GM18870 (cell line): Measurements from ENCODE around the gene HOXB6.
A peak's percentile ranks its signal among the peaks of the same experiment; 100 is the strongest.

ENCODE experiments used
- ATAC-seq: cut with Tn5 transposase; IDR thresholded peaks from one replicate; pipeline ENCODE4 v1.9.1; 2021; ENCODE audit warnings: moderate library complexity; ENCODE audit not compliant: unreplicated experiment

The HOXB6 gene

DNA sequence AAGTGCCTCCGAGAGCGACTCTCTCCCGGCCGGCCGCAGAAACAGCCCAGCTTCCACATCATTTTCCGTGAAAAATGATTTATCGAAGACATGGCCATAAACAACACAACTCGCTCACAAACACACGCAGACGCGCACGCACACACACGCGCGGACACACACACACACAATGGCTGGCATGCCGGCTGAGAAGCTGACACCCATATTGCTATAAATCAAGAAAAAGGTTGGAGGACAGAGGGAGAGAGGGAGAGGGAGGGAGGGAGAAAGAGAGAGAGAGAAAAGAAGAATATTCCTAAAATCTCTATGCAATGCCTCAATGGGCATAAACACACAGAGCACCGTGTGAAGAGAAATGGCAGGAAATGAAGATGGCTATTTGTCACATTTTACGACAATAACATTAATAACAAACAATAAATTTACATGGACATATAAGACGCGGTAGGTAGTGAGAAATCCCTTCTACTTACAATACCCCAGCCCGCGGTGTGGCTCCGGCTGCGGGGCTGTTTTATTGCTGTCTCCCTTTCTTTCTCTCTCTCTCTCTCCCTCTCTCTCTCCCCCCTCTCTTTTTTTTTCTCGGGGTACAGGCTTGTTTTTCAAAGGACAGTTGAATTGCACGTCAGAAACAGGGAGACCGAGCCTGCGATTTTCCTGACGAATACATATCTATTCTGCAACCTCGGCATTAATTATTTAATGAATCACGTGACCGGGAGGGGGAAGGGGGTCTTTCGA is 36.1 kb downstream of the HOXB6 start:
- no peak for ATAC-seq

DNA sequence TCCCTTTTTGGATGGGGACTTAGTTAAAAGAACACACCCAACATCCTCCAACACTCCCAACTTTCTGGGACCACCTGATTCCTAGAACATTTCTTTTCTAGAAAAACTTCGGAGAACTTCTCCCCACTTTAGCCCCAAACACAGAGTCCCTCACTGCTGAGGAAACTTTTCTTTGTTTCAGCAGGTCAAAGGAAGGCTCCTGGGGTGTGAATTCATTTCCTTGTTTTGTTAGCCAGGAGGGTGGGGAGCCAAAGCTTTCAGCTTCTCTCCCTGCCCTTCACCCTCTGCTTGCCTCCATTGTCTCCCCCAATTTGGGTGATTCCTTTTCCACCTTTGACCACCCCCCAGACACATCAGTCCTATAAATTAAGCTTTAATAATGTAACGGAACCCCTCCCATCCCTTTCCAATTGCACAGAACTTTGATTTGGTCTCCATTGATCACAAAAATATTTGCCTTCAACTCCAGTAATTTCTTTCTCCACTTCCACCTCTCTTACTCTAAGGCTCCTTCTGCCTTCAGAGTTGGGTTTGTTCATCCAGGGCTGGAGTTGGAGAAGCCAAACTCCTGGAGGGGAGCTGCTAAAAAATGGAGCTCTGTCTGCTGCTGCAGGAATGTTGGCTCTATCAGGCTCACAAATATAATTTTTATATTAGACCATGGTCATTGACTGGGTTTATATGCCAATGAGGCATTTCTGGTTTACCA is 37.0 kb downstream of the HOXB6 start:
- ATAC-seq = no peak

DNA sequence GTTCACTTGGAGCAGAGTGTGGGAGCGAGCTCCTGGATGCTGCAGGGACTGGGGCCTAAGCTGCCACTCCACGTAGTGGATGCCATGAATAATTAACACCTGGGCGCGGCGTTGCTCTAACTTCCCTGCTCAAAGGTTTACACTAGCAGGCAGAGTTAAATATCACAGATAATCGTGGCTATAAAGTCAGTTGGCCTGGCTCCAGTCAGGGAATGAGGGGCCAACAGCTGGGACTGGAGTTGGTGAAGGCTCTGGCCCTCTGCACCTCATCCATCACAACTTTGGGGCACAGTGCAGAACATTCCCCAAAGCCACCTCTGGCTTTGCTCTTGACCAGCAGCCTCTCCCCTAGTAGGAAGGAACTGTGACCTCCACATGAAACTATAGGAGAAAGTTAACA is 37.6 kb downstream of the HOXB6 start:
- no peak for ATAC-seq

DNA sequence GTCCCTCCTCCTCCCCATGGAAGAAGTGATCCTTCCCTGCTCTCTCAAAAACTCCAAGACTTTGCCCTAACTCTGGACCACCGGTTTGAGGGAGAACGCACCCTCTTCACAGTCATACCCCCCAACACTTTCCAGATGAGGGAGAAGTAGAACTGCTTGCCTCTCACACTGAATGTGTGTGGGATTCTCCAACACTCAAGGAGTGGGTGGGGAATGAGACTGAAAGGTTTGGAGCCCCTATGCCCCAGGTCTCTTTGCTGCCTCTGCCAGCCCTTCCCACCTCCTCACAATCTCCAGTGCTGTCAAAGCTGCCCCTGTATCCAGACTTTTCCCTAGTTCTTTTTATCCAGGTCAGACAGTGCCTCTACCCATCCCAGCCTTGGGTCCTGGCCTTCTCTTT is 38.1 kb downstream of the HOXB6 start:
- no peak for ATAC-seq

DNA sequence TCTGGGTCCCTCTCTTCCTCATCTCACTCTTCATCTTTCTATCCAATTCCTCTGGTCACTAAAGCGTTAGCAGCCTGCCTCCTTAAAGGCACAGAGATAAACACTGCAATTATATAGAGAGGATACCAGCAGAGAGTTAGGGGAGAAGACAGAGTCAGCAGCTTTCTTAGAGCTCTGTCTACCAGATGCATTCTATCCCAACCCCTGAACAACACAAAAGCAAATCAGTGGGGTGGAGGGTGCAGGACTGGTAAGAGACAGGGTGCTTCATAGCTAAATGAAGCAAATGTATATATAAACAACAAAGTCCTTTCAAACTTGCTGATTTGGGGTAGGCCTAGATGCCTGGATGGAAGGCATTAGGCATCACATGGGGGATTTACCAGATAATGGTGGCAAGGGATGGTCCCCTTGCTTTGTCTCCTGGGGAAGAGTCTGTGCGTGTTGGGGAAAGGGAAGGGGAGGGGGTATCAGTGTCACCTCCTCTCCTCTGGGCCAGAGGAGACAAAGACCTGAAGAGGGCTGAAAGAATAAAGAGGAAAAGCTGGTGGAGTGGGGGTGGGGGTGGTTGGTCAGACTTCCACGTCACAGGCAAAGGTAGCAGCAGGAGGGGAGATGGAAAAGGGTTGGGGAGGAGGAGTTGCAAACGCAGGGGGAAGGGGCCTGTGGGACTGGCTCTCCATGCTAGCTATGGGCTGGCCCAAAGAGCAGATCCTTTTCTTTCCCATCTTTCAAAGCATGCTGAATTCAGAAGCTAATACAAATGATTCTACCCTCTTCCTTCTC is 38.7 kb downstream of the HOXB6 start:
- no peak for ATAC-seq

DNA sequence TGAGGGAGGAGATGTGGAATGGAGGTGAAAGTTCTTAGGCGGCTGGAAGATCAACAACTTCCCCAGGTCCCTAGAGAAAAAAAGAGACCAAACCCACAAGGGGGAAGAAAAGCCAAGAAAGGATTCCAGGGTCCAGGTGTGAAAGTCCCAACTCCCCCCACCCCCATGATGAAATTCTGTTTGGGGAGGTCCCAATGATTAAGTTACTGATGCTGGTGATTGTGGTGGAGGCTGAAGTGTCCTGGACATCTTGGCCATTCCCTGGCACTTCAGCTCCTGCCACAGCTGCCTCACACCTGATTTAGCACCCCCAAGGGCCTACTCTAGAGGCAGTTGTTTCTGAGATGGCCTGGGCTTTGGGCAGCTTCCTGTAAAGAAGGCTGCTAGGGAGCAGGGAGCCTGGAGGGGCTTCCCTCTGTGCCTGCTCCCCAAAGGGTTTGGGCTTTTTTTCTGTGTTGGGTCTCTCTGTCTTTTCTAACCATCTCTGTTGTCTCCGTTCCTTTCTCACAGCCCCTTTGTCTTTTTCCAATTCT is 39.7 kb downstream of the HOXB6 start:
- no peak for ATAC-seq

DNA sequence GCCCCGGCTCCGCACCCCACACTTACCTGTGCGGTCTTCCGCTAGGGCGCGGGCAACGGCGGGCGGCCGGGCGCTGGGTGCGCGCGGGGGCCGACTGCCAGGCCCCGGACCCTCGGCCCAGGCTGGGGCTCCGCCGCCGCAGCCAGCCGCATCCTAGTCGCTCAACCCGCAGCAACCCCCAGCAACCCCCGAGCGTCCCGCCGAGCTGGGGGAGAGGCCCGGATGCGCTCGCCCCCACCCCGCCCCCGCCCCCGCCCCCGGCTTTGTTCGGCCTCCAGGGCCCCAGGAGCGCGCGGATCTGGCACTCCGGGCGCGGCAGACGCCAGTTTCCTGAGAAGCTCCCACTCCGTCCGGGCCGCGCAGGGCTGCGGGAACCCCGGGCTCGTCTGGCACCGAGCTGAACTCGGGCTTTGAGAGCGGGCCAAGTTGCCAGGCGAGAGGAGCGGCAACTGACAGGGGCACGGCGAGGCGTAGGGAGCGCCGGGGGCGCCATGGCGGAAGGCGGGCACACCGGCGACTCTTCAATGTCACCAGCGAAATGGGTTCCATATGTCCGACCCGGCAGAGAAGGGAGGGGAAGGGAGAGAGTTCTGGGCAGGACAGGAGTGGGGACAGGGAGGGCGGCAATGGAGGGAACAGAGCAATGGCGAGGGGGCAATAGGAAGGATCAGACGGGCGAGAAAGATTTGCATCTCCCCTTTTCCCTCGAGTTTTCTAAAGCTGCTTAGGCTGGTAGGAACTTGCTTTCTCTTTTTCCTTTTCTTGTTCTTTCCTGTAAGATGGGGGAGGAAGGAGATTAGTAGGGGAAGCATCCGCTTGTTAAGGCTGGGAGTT is 40.4 kb downstream of the HOXB6 start:
- ATAC-seq = no peak

DNA sequence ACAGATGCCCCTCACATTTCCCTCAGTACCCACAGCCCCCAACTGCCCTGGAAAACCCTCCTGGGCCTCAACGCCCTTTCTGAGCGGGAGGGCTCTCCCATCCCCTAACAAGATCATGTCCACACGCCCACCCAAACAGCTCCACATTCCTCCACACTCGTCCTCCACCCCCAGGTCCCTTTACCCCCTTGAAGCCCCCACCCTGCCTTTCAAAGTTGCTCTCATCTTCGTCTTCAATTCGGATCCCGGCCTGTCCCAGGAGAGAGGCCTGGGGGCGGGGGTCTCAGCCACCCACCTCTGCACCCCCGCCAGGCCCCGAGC is 41.0 kb downstream of the HOXB6 start:
- ATAC-seq = no peak

DNA sequence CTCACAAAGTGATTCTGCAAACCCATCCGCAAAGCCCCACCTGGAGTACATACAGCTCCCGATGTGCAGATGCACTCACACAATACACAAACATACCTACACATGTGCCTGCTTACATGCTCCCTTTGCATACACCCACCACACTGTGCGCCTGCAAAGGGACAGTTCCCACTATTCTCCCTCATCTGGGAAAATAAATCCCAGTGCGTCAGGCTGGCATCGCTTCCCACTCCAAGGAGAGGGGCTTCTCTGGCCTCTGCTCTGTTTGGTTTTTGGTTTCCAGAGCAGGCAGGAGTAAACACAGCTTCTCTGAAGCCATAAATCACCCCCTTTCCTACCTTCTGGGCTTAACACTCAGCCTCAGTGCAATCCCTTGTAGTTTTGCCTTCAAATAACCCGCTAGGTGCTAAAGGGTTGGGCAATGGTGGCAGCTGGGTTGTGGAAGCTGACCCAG is 41.4 kb downstream of the HOXB6 start:
- ATAC-seq = no peak

DNA sequence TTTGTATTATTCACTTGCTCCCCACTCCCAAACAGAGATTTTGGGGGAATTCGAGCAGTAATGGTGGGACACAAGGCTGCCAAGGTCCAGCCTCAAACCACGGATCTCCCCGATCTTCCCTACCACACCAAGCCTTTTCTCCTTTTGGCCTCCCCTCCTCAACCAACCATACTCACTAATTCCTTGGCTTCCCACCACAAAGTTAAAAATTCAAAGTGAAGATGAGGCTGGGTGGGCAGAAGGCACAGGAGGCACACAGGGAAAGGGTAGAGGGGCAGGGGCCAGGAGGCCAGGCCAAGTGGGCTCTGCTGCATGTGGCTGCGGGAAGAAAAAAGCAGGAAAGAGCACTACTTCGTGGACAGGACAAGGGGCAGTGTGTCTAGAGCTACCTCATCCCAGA is 41.9 kb downstream of the HOXB6 start:
- no peak for ATAC-seq

DNA sequence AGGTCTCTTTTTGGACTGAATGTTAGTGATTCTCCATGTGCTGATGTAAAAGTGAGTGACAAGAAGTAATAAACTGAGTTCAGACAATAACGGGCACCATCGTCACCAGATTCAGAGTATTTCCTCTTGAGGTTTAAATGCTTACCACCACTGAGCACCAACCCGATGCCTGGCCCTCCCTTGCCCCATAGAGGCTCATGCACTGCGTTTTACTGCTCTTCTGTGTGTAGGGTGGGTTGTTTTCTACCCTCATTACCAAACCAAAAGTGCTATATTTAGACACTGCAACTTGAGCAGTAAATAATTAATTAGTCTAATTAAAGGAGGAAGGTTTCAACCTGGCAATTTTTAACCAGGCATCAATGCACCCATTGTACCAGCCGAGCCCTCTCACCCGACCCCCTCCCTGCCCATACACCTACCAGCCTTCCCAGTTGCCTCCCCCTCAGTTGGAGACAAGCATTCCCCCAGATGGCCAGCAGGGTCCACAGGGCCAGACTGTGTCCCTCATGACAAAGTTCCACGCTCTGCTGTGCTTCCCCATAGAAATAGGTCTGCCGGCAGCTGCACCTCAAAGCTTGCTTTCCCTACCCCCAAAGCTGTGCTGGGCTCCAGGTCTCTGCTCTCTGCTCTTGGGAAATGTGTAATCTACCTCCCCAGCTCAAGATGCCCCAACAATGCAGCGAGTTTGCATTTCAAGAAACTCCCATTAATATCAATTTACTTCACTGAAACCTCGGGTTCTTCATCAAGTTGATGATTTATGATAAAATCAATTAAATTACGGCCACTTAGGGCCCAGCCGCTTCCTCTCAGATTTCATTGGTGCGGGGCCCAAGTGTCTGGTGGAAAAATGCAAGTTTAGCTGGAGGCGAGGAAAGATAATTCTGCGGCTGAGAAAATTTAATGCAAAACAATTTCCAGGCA is 42.6 kb downstream of the HOXB6 start:
- peak; percentile 57 for ATAC-seq

DNA sequence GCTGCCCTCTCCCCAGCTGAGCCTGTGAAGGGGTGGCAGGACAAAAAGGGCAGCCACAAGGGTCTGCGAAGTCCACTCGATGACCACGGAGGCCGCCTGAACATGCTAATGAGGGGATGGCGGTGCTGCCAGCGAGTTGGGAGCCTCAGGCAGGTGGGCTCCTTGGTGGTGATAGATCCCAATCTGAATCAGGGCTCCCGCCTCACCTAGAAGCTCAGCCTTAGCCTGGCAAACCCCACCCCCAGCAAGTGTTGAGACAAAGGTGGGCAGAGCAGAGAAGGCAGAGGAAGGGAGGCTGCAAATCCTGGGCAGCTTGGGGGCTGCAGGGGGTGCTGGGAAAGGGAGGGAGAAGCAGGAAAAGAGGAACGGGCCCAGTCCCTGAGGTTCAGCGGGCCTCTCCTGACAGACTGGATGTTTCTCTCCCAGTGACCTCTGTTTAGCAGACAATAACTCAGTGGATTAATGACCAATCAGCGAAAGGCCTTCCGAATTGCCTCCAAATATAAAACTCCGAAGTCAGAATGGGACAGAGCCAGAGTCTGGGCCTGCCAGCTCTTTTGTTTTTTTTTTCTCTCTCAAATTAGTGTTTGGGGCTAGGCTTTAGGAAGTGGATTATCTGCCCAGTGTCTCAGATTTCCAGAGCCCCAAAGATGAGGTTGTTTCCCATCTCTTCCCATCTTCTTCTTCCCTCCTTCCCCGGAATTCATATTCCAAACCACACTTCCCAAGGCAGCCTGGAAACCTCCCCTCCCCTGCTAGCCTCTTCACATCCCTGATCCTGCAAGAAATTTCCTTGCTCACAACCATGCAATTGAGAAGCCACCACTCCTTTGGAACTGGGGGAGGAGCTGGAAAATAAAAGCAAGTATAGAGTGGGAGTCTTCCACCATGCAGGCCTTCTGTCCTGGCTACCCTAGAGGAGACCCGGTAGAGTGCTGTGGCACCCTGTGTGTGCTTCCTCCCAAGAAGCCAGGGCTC is 44.7 kb downstream of the HOXB6 start:
- ATAC-seq = no peak

DNA sequence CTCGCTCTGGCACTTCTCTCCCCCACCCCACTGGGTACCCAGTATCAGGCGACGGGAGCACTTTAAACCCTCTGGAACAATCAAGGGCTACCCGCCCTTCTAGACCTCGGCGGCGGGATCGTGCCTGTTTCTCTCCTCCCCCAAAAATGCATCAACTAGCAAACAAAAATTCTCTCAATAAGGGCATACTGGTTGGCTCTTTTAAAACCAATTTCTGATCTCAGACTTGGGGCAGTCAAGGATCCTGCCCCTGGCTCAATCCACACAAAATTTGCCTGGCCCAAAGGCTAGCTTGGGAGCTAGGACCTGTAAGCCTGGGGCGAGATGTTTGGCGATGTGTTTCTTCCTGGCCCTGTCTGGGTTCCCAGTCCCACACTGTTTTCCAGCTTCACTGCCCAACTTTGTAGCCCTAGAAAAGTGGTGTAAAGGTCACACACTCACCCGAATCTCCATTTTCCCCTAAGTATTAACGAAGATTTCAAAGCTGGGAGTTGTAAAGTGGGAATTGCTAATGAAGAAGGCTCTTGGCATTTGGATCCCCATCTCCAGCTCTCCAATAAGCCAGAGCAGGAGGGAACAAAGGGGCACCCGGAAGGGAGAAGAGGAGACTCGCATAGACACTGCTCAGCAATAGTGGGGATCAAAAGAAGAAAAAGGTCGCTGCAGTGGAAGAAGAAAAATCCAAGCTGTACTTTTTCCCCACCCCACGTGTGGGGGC is 45.5 kb downstream of the HOXB6 start:
- no peak for ATAC-seq

DNA sequence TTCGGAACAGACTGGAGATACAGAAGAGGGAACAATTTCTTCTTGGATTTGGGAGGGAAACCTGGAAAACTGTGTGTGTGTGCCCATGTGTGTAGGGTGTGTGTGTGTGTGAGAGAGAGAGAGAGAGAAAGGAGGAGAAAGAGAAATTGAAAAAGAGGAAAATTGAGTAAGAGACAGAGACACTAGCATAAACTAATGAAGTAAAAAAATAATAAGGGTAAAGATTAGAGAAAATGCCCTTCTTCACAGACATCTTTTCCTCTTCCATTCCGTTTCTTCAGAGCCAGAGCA is 46.0 kb downstream of the HOXB6 start:
- ATAC-seq = no peak

DNA sequence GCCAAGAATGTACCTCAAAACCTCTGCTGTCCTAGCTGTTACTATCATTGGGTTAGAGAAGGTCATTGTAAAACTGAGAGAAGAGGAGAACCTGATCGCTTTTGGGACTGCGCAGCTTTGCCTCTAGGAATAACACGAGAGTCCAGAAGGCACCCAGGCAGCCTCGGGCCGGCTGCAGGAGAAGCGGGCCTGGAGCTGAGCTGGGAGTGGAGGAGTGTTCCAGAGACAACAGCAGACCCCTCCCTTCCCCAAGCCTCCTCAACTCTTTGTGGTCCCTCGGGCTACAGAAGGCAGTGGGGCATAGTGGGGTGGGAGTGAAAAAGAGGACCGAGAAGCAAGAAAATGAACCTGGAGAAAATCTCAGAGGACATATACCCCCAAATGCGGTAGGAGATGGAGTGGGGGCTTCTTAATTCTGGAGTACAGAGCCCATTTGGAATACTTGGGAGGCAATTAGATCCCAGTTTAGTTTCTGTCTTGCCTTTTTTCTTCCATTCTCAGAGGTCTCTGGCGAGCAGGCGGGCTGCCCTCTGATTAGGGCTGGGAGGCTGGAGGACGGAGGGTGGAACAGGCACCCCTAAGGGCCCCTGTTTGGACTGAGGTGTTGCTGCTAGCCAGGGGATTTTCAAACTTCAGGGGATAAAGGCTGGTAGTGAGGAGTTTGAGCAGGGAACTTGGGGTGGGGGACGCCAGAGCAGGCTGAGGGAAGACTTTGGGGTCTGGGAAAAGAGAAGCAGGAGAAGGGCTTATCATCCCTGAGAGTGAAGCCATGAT is 46.5 kb downstream of the HOXB6 start:
- ATAC-seq = no peak

DNA sequence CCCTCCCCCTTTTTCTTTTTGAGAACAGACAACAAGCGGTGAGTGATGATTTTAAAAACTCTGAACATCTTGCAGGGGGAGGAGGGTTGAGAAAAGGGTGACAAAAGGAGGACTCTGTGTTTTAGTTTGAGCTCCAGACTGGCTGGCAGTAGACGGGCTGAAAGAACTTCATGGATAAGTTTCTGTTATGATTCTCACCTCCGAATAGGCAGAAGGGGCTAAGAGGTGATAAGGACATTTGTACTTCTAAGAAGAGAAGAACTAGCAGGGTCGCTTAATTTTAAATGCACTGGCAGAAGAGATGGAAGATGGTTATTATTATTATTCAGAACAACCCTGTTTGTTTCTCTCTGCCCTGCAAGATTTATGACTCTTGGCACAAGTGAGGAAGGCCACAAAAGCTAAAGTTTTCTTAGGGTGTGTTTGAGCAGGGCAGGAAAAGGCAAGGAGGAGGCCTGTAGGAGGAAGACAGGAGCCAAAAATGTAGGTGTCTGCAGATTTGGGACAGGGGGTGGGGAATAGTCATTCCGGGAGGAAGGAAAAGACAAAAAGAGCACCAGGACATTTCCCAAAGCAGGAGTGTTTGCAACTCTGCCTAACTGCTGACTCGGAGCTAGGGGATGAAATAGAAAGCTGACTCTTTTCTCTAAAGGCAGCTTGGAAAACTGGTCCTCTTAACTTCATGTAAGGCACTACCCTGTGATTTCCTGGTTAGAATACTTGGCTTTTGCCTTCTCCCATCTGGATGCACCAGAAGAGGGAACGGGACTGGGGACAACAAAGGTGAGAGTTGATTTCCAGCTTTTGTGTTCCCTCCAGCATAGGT is 48.0 kb downstream of the HOXB6 start:
- ATAC-seq = no peak

DNA sequence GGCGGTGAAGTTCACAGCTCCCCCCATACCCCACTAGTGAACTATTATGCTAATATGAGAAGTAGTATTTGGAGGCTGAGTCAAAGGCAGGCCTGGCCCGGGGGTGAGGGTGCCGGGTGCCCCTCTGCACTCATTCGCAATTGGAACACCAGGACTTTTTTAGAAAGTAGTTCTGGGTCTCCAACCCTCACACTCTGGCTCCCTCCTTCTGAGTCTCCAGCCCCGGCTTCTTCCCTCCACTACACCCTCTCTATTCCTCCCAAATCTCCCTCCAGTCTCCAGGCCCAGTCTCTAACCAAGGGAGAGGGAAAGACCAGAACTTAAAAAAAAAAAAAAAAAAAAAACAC is 48.6 kb downstream of the HOXB6 start:
- no peak for ATAC-seq
